ENCODE measurements around the gene SCCPDH. TPM values are rescaled to one million over a fixed set of nuclear protein-coding genes. Genes with fewer than 3 reads are reported as not detected.

The SCCPDH gene
- total and polyA plus RNA-seq, 9 of the 15 experiments (the other 6 are each of a cell fraction or from before 2014, with no cell fraction given) = 7.0 to 61.9 (median 38.3) TPM

GRCh38 chr1:246703581-246703980, 20.6 kb upstream of the SCCPDH start:
- no peak overlapping the region for H3K4me3 ChIP-seq
- DNase-seq (ENCODE audit: extremely low read depth in 1 of 4, low spot score in 3 of 4) (no peak), FAIRE-seq (no peak), ATAC-seq (no peak)
- H3K4me1 ChIP-seq (replicated peaks in 1 of 2; ENCODE audit: control insufficient read depth in 2 of 2, insufficient read depth in 2 of 2, low read length in 2 of 2) = peaks cover 0 to 4% of the 10 kb centered on the region in 2 experiments; a peak in 3 of 5 replicates
- no peaks in the 10 kb centered on the region for H3K9me3 ChIP-seq (replicated peaks; ENCODE audit: control insufficient read depth, insufficient read depth, low read depth, low read length)
- H3K36me3 ChIP-seq (ENCODE audit: control insufficient read depth, insufficient read depth, low read length) = no peaks in the 10 kb centered on the region
- intact Hi-C loops (cut with micrococcal nuclease) (no loop called here), in situ Hi-C loops (cut with MboI) (no loop called here)
- no peak overlapping the region for H3K9ac ChIP-seq (ENCODE audit: insufficient read depth in 1 of 2, low read depth in 2 of 2, low read length in 2 of 2)
- ChIA-PET POLR2A (interaction anchor here (0.8 to 1.0 kb wide), 2 partner anchors 23 to 1217 kb away, joined by 3 to 4 read pairs; no protein-coding TSS in a partner anchor), CTCF (ENCODE audit: low intra/inter-chr PET ratio) (no interaction called here)
- no peaks in the 10 kb centered on the region for H3K27me3 ChIP-seq (ENCODE audit: control insufficient read depth in 2 of 2, insufficient read depth in 2 of 2, low read length in 2 of 2)
- BruUV-seq (replicated peaks) = no TSS peak
- no peak overlapping the region for H3K27ac ChIP-seq (ENCODE audit: extremely low read depth, low read depth, low read length)
- H3K79me2 ChIP-seq (ENCODE audit: control insufficient read depth, insufficient read depth, low read length) = no peaks in the 10 kb centered on the region
- no peak overlapping the region for H3K4me2 ChIP-seq (ENCODE audit: insufficient read depth, low read length)
- WGBS (ENCODE audit: insufficient coverage, low coverage, missing lambda C conversion rate) = 46% methylated on average over 8 of the region's 8 CpGs
- H3K9me1 ChIP-seq (ENCODE audit: control insufficient read depth, insufficient read depth, low read length) = no peaks in the 10 kb centered on the region
- no peaks in the 10 kb centered on the region for H4K20me1 ChIP-seq (replicated peaks; ENCODE audit: control insufficient read depth, insufficient read depth, low read length)
- H2AFZ ChIP-seq (ENCODE audit: low read depth, low read length) = no peak overlapping the region; the same call in 1 of the 2 replicates
- no peak for TF ChIP-seq SRSF3 (IDR thresholded peaks at IDR 0.05; ENCODE audit: insufficient read depth, low read length)
- TF ChIP-seq ASH1L (IDR thresholded peaks at IDR 0.05; ENCODE audit: borderline replicate concordance, low read depth, partially characterized antibody) = no peak
- TF ChIP-seq IFI16 (CRISPR knock-in tag; IDR thresholded peaks at IDR 0.05) = no peak
- TF ChIP-seq MGA (IDR thresholded peaks at IDR 0.05) = no peak
- TF ChIP-seq E2F8 (IDR thresholded peaks at IDR 0.05; ENCODE audit: low read depth, partially characterized antibody) = no peak
- TF ChIP-seq SMAD2 (IDR thresholded peaks at IDR 0.05; ENCODE audit: low read depth, low read length) = no peak
- no peak for TF ChIP-seq RHOXF2B (CRISPR knock-in tag; conservative IDR thresholded peaks at IDR 0.05)
- no peak for TF ChIP-seq ILK (tag; IDR thresholded peaks at IDR 0.05; ENCODE audit: borderline replicate concordance, low read depth)
- no peak for TF ChIP-seq SMARCE1 (IDR thresholded peaks at IDR 0.05)
